Mesenchymal stem cell (in vitro differentiated cells and primary cell): ENCODE data around the gene SZT2.

Experiments
- DNase-seq: peaks from one replicate; pipeline ENCODE4 v3.0.0-alpha.2; 2013
- H2AFZ ChIP-seq: one replicate; pipeline ENCODE4 v1.6.1; 2013; ENCODE audit warnings: low read depth, mild to moderate bottlenecking, control low read depth, inconsistent platforms, low read length, moderate library complexity
- H2AK5ac ChIP-seq: 2 replicates; pipeline ENCODE4 v1.6.1; 2013; ENCODE audit warnings: low read length, moderate library complexity, mild to moderate bottlenecking, inconsistent platforms; ENCODE audit not compliant: severe bottlenecking
- H2BK120ac ChIP-seq: one replicate; pipeline ENCODE4 v1.6.1; 2013; ENCODE audit warnings: low read depth, mild to moderate bottlenecking, inconsistent platforms, low read length, moderate library complexity
- H2BK12ac ChIP-seq, 2 experiments: one replicate each; pipeline ENCODE4 v1.6.1; 2013; ENCODE audit warnings: inconsistent platforms in 2 of 2, low read length in 2 of 2, mild to moderate bottlenecking in 2 of 2, moderate library complexity in 2 of 2, control low read depth in 1 of 2
- H2BK15ac ChIP-seq: one replicate; pipeline ENCODE4 v1.6.1; 2013; ENCODE audit warnings: mild to moderate bottlenecking, low read depth, inconsistent platforms; ENCODE audit not compliant: poor library complexity, severe bottlenecking
- H2BK5ac ChIP-seq: 2 replicates; pipeline ENCODE4 v1.6.1; 2013; ENCODE audit warnings: low read depth, mild to moderate bottlenecking, low read length, control low read depth, inconsistent platforms; ENCODE audit not compliant: poor library complexity, severe bottlenecking
- H3K14ac ChIP-seq, 2 experiments: one replicate each; pipeline ENCODE4 v1.6.1; 2013; ENCODE audit warnings: inconsistent platforms in 2 of 2, low read length in 2 of 2, control low read depth in 1 of 2, mild to moderate bottlenecking in 1 of 2, moderate library complexity in 1 of 2
- H3K18ac ChIP-seq, 2 experiments: one replicate each; pipeline ENCODE4 v1.6.1; 2013; ENCODE audit warnings: inconsistent platforms in 2 of 2, low read length in 2 of 2, control low read depth in 1 of 2, low read depth in 1 of 2, mild to moderate bottlenecking in 1 of 2
- H3K23ac ChIP-seq, 2 experiments: one replicate each; pipeline ENCODE4 v1.6.1; 2013; ENCODE audit warnings: inconsistent platforms in 2 of 2, low read length in 2 of 2, mild to moderate bottlenecking in 2 of 2, moderate library complexity in 2 of 2, control low read depth in 1 of 2
- H3K27ac ChIP-seq: 2 replicates; pipeline ENCODE4 v1.5.1; 2013; ENCODE audit warnings: mild to moderate bottlenecking, moderate library complexity, low read length, control low read depth, inconsistent platforms; ENCODE audit not compliant: poor library complexity, severe bottlenecking
- H3K27me3 ChIP-seq, 2 experiments: 2 replicates each; pipeline versions ENCODE4 v1.6.1 to v1.7.0; 2013; ENCODE audit warnings: low read length in 2 of 2, mild to moderate bottlenecking in 2 of 2, moderate library complexity in 2 of 2, control low read depth in 1 of 2, inconsistent platforms in 1 of 2; ENCODE audit not compliant: control insufficient read depth in 1 of 2, insufficient read depth in 1 of 2
- H3K36me3 ChIP-seq, 2 experiments: 2 replicates each; pipeline versions ENCODE4 v1.6.1 to v1.7.0; 2013; ENCODE audit warnings: low read length in 2 of 2, control low read depth in 1 of 2, inconsistent platforms in 1 of 2, low read depth in 1 of 2, mild to moderate bottlenecking in 1 of 2; ENCODE audit not compliant: insufficient read depth in 2 of 2, control insufficient read depth in 1 of 2
- H3K4ac ChIP-seq, 2 experiments: one replicate each; pipeline ENCODE4 v1.6.1; 2013; ENCODE audit warnings: inconsistent platforms in 2 of 2, low read length in 2 of 2, mild to moderate bottlenecking in 2 of 2, moderate library complexity in 2 of 2, control low read depth in 1 of 2, low read depth in 1 of 2
- H3K4me1 ChIP-seq: 2 replicates; pipeline ENCODE4 v1.6.1; 2013; ENCODE audit warnings: low read depth, low read length, control low read depth; ENCODE audit not compliant: control insufficient read depth, insufficient read depth
- H3K4me2 ChIP-seq: 2 replicates; pipeline ENCODE4 v1.6.1; 2013; ENCODE audit warnings: low read length, mild to moderate bottlenecking, inconsistent platforms; ENCODE audit not compliant: poor library complexity, severe bottlenecking
- H3K4me3 ChIP-seq, 2 experiments: 2 replicates each; pipeline versions ENCODE4 v1.5.1 to v1.7.0; 2013; ENCODE audit warnings: low read length in 2 of 2, mild to moderate bottlenecking in 2 of 2, control low read depth in 1 of 2, low read depth in 1 of 2; ENCODE audit not compliant: insufficient read depth in 1 of 2
- H3K79me1 ChIP-seq: replicated peaks from 2 replicates; pipeline ENCODE4 v1.6.1; 2013; ENCODE audit warnings: mild to moderate bottlenecking, control low read depth, low read length, inconsistent platforms; ENCODE audit not compliant: poor library complexity, severe bottlenecking
- H3K9ac ChIP-seq: 2 replicates; pipeline ENCODE4 v1.7.0; 2013; ENCODE audit warnings: mild to moderate bottlenecking, low read length, moderate library complexity
- H3K9me3 ChIP-seq: 2 replicates; pipeline ENCODE4 v1.7.0; 2013; ENCODE audit warnings: mild to moderate bottlenecking, low read length; ENCODE audit not compliant: control insufficient read depth
- H4K8ac ChIP-seq: one replicate; pipeline ENCODE4 v1.6.1; 2013; ENCODE audit warnings: inconsistent platforms, mild to moderate bottlenecking, low read length, moderate library complexity
- H4K91ac ChIP-seq: one replicate; pipeline ENCODE4 v1.6.1; 2013; ENCODE audit warnings: mild to moderate bottlenecking, low read length, inconsistent platforms
- WGBS: methylation state at CpG from one replicate; pipeline ENCODE4 v1.1.7; 2013; ENCODE audit warnings: mixed read lengths; 5-methylcytosine and 5-hydroxymethylcytosine counted together

The SZT2 gene

GRCh38 chr1:43388613-43389012 is 1.1 kb upstream of the SZT2 start:
- Histone ChIP-seq H4K91ac (no peak overlapping the region), H3K18ac (no peak overlapping the region), H3K36me3 (peaks cover 24 to 49% of the 10 kb centered on the region in 2 experiments), H3K79me1 (peaks cover 22% of the 10 kb centered on the region), H3K27ac (no peak overlapping the region), H2AK5ac (no peak overlapping the region), H3K9me3 (no peaks in the 10 kb centered on the region), H3K27me3 (no peaks in the 10 kb centered on the region), H3K4me1 (peaks cover 9% of the 10 kb centered on the region), H2BK15ac (no peak overlapping the region), H2BK120ac (no peak overlapping the region), H4K8ac (no peak overlapping the region), H3K14ac (no peak overlapping the region), H2AFZ (no peak overlapping the region), H2BK5ac (no peak overlapping the region), H3K9ac (peak overlapping the region; percentile 97), H3K4ac (no peak overlapping the region), H3K4me2 (peak overlapping the region; percentile 67), H3K23ac (no peak overlapping the region), H3K4me3 (peak overlapping the region in 1 of 2 experiments; percentile 89), H2BK12ac (no peak overlapping the region)
- DNase-seq = no peak
- 71% methylated on average over 3 of the region's 3 CpGs for WGBS

- H3K36me3 ChIP-seq = peaks cover 5 to 40% of the 10 kb centered on the region in 2 experiments
- H3K23ac ChIP-seq = no peak overlapping the region
- no peak overlapping the region for H3K4me3 ChIP-seq
- H2AFZ ChIP-seq = no peak overlapping the region
- H2BK15ac ChIP-seq = no peak overlapping the region
- no peak overlapping the region for H3K27ac ChIP-seq
- H3K18ac ChIP-seq = no peak overlapping the region
- H3K4me1 ChIP-seq = peaks cover 9% of the 10 kb centered on the region
- DNase-seq = no peak
- H3K9ac ChIP-seq = no peak overlapping the region
- no peak overlapping the region for H3K4ac ChIP-seq
- H3K27me3 ChIP-seq = no peaks in the 10 kb centered on the region
- H3K4me2 ChIP-seq = no peak overlapping the region
- H2BK120ac ChIP-seq = no peak overlapping the region
- no peak overlapping the region for H2AK5ac ChIP-seq
- no peak overlapping the region for H4K91ac ChIP-seq
- no peak overlapping the region for H2BK5ac ChIP-seq
- 80% methylated on average over 3 of the region's 3 CpGs for WGBS
- no peak overlapping the region for H2BK12ac ChIP-seq
- H3K9me3 ChIP-seq = no peaks in the 10 kb centered on the region
- H4K8ac ChIP-seq = no peak overlapping the region
- no peak overlapping the region for H3K14ac ChIP-seq
- peaks cover 14% of the 10 kb centered on the region for H3K79me1 ChIP-seq
These were observed 3.0 kb downstream of the SZT2 start for GRCh38 chr1:43392702-43393101.

DNA sequence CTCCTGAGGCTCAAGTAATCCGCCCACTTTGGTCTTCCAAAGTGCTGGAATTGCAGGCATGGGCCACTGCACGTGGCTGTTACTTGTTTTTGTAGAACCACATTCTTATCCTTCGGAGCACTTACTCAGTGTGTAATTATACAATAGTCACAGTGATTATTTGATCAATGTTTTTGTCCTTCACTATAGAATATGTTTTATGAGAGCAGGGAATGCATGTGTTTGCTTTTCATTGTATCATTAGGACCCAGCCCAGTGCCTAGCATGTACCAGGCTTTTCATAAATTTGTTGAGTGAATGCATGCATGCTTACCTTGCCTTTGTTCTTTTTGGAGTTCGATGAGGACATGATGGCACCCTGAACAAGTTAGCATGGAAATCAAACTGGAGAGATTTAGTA is 5.8 kb downstream of the SZT2 start:
- Histone ChIP-seq H3K27ac (no peak overlapping the region), H3K36me3 (peaks cover 5 to 36% of the 10 kb centered on the region in 2 experiments), H3K4ac (no peak overlapping the region), H4K8ac (no peak overlapping the region), H3K9me3 (no peaks in the 10 kb centered on the region), H3K27me3 (no peaks in the 10 kb centered on the region), H3K4me1 (peaks cover 3% of the 10 kb centered on the region), H2BK5ac (no peak overlapping the region), H3K4me2 (no peak overlapping the region), H3K4me3 (no peak overlapping the region), H2BK12ac (no peak overlapping the region), H4K91ac (no peak overlapping the region), H3K18ac (no peak overlapping the region), H2AFZ (no peak overlapping the region), H2BK120ac (no peak overlapping the region), H3K23ac (no peak overlapping the region), H3K9ac (no peak overlapping the region), H2BK15ac (no peak overlapping the region), H3K79me1 (peaks cover 25% of the 10 kb centered on the region), H3K14ac (no peak overlapping the region), H2AK5ac (no peak overlapping the region)
- WGBS = 100% methylated on average over 1 of the region's 4 CpGs
- DNase-seq = no peak

- peaks cover under 1% of the 10 kb centered on the region for H3K4me1 ChIP-seq
- 83% methylated on average over 1 of the region's 1 CpG for WGBS
- no peak overlapping the region for H4K91ac ChIP-seq
- no peaks in the 10 kb centered on the region for H3K9me3 ChIP-seq
- H3K4ac ChIP-seq = no peak overlapping the region
- peaks cover 8 to 40% of the 10 kb centered on the region in 2 experiments for H3K36me3 ChIP-seq
- H2BK12ac ChIP-seq = no peak overlapping the region
- no peak overlapping the region for H2AFZ ChIP-seq
- H2BK15ac ChIP-seq = no peak overlapping the region
- H2AK5ac ChIP-seq = no peak overlapping the region
- H3K23ac ChIP-seq = no peak overlapping the region
- no peak overlapping the region for H3K4me2 ChIP-seq
- no peak for DNase-seq
- no peaks in the 10 kb centered on the region for H3K27me3 ChIP-seq
- H3K14ac ChIP-seq = no peak overlapping the region
- H3K18ac ChIP-seq = no peak overlapping the region
- H2BK120ac ChIP-seq = no peak overlapping the region
- H3K4me3 ChIP-seq = no peak overlapping the region
- no peak overlapping the region for H4K8ac ChIP-seq
- no peak overlapping the region for H2BK5ac ChIP-seq
- no peak overlapping the region for H3K27ac ChIP-seq
- peaks cover 28% of the 10 kb centered on the region for H3K79me1 ChIP-seq
- no peak overlapping the region for H3K9ac ChIP-seq
These were observed 6.4 kb downstream of the SZT2 start for GRCh38 chr1:43396059-43396458.
